ENCODE data around the gene SCAMP5.

SCAMP5 gene

GRCh38 chr15:75022783-75023180 lies 27.4 kb downstream of the SCAMP5 start:
- H3K36me3 ChIP-seq (ENCODE audit: insufficient read depth, low read length), result no peaks in the 10 kb centered on the region
- no peak for DNase-seq (ENCODE audit: low read depth, low spot score)
- H3K9ac ChIP-seq (ENCODE audit: insufficient read length), result peak overlapping the region; percentile 100
- no peak for TF ChIP-seq FOXP2 (optimal IDR thresholded peaks at IDR 0.05; ENCODE audit: control extremely low read depth, extremely low read length, insufficient read depth)
- TF ChIP-seq EZH2 (IDR thresholded peaks at IDR 0.05), result no peak
- no peak for TF ChIP-seq POLR2AphosphoS5 (IDR thresholded peaks at IDR 0.05; ENCODE audit: borderline replicate concordance, low read depth, low read length)
- H3K9me3 ChIP-seq (ENCODE audit: low read depth, low read length), result no peaks in the 10 kb centered on the region
- peak overlapping the region; percentile 2; the same call in 1 of the 2 replicates for H3K27ac ChIP-seq
- H3K4me3 ChIP-seq, result peak overlapping the region; percentile 96; the same call in 1 of the 2 replicates

GRCh38 chr15:75023181-75023871 lies 28.0 kb downstream of the SCAMP5 start, which contains the start of gene PPCDC:
PPCDC (plus strand) TSS chr15:75023590; CDS start chr15:75028319, 4,729 bp downstream.
- TF ChIP-seq POLR2AphosphoS5 (IDR thresholded peaks at IDR 0.05; ENCODE audit: borderline replicate concordance, low read depth, low read length) (peak; percentile 97), EZH2 (IDR thresholded peaks at IDR 0.05) (no peak)
- Histone ChIP-seq H3K27ac (peak within 1 kb of the TSS; percentile 89), H3K9ac (ENCODE audit: insufficient read length) (peak within 1 kb of the TSS; percentile 100), H3K36me3 (ENCODE audit: insufficient read depth, low read length) (no peaks in the 10 kb centered on the region), H3K9me3 (ENCODE audit: low read depth, low read length) (no peaks in the 10 kb centered on the region), H3K4me3 (peak within 1 kb of the TSS; percentile 96)
- DNase-seq (ENCODE audit: low read depth, low spot score), result peak; percentile 87

- Histone ChIP-seq H3K36me3 (ENCODE audit: insufficient read depth, low read length) (no peaks in the 10 kb centered on the region), H3K4me3 (peak overlapping the region; percentile 96), H3K27ac (peak overlapping the region; percentile 89), H3K9me3 (ENCODE audit: low read depth, low read length) (no peaks in the 10 kb centered on the region), H3K9ac (ENCODE audit: insufficient read length) (peak overlapping the region; percentile 100)
- no peak for DNase-seq (ENCODE audit: low read depth, low spot score)
- TF ChIP-seq EZH2 (IDR thresholded peaks at IDR 0.05), result no peak
- no peak for TF ChIP-seq POLR2AphosphoS5 (IDR thresholded peaks at IDR 0.05; ENCODE audit: borderline replicate concordance, low read depth, low read length)
- no peak for TF ChIP-seq FOXP2 (optimal IDR thresholded peaks at IDR 0.05; ENCODE audit: control extremely low read depth, extremely low read length, insufficient read depth)
Measured at GRCh38 chr15:75023872-75024636, 28.7 kb downstream of the SCAMP5 start.

GRCh38 chr15:75025107-75025506 lies 29.7 kb downstream of the SCAMP5 start:
- H3K27ac ChIP-seq, result peak overlapping the region; percentile 60; the same call in 1 of the 2 replicates
- no peak overlapping the region for H3K9ac ChIP-seq (ENCODE audit: insufficient read length)
- H3K4me3 ChIP-seq, result no peak overlapping the region
- H3K36me3 ChIP-seq (ENCODE audit: insufficient read depth, low read length), result no peaks in the 10 kb centered on the region
- no peak for TF ChIP-seq FOXP2 (optimal IDR thresholded peaks at IDR 0.05; ENCODE audit: control extremely low read depth, extremely low read length, insufficient read depth)
- TF ChIP-seq POLR2AphosphoS5 (IDR thresholded peaks at IDR 0.05; ENCODE audit: borderline replicate concordance, low read depth, low read length), result no peak
- TF ChIP-seq EZH2 (IDR thresholded peaks at IDR 0.05), result no peak
- no peak for DNase-seq (ENCODE audit: low read depth, low spot score)
- no peaks in the 10 kb centered on the region for H3K9me3 ChIP-seq (ENCODE audit: low read depth, low read length)

- TF ChIP-seq FOXP2 (optimal IDR thresholded peaks at IDR 0.05; ENCODE audit: control extremely low read depth, extremely low read length, insufficient read depth) (no peak), EZH2 (IDR thresholded peaks at IDR 0.05) (no peak), POLR2AphosphoS5 (IDR thresholded peaks at IDR 0.05; ENCODE audit: borderline replicate concordance, low read depth, low read length) (no peak)
- peak overlapping the region; percentile 60; the same call in 1 of the 2 replicates for H3K27ac ChIP-seq
- no peaks in the 10 kb centered on the region for H3K9me3 ChIP-seq (ENCODE audit: low read depth, low read length)
- H3K36me3 ChIP-seq (ENCODE audit: insufficient read depth, low read length), result no peaks in the 10 kb centered on the region
- DNase-seq (ENCODE audit: low read depth, low spot score), result no peak
- H3K4me3 ChIP-seq, result no peak overlapping the region
- H3K9ac ChIP-seq (ENCODE audit: insufficient read length), result no peak overlapping the region
Measured at GRCh38 chr15:75025548-75026260, 30.3 kb downstream of the SCAMP5 start.

- no peak for TF ChIP-seq FOXP2 (optimal IDR thresholded peaks at IDR 0.05; ENCODE audit: control extremely low read depth, extremely low read length, insufficient read depth)
- no peak for TF ChIP-seq EZH2 (IDR thresholded peaks at IDR 0.05)
- TF ChIP-seq POLR2AphosphoS5 (IDR thresholded peaks at IDR 0.05; ENCODE audit: borderline replicate concordance, low read depth, low read length), result no peak
Measured at GRCh38 chr15:75027551-75027950, 32.2 kb downstream of the SCAMP5 start.

GRCh38 chr15:75028991-75029377 lies 33.6 kb downstream of the SCAMP5 start:
- no peak for DNase-seq (ENCODE audit: low read depth, low spot score)
- Histone ChIP-seq H3K9me3 (ENCODE audit: low read depth, low read length) (no peaks in the 10 kb centered on the region), H3K9ac (ENCODE audit: insufficient read length) (peak overlapping the region; percentile 63), H3K4me3 (peak overlapping the region; percentile 69; the same call in 1 of the 2 replicates), H3K27ac (peak overlapping the region; percentile 92), H3K36me3 (ENCODE audit: insufficient read depth, low read length) (no peaks in the 10 kb centered on the region)
- TF ChIP-seq FOXP2 (optimal IDR thresholded peaks at IDR 0.05; ENCODE audit: control extremely low read depth, extremely low read length, insufficient read depth) (no peak), POLR2AphosphoS5 (IDR thresholded peaks at IDR 0.05; ENCODE audit: borderline replicate concordance, low read depth, low read length) (no peak), EZH2 (IDR thresholded peaks at IDR 0.05) (no peak)

More at GRCh38 chr15:75027551-75027950, 32.2 kb downstream of the SCAMP5 start:
- Histone ChIP-seq H3K9me3 (ENCODE audit: low read depth, low read length) (no peaks in the 10 kb centered on the region), H3K36me3 (ENCODE audit: insufficient read depth, low read length) (no peaks in the 10 kb centered on the region), H3K9ac (ENCODE audit: insufficient read length) (no peak overlapping the region), H3K27ac (no peak overlapping the region), H3K4me3 (no peak overlapping the region)
- no peak for DNase-seq (ENCODE audit: low read depth, low spot score)
